K562 (cell line): ENCODE measurements around the gene B3GALT4. TPM values are rescaled to one million over a fixed set of nuclear protein-coding genes. Genes with fewer than 3 reads are reported as not detected.

Experiments used
- CCAR2 ChIP-seq: fragments of 200-400 bp; formaldehyde crosslinking; IDR thresholded peaks from 2 replicates; pipeline ENCODE4 v1.6.1; 2017; ENCODE audit warnings: mild to moderate bottlenecking, low read depth, low read length
- CREB1 ChIP-seq, 2 experiments: sonication (generic) in 1 of 2; formaldehyde crosslinking in 1 of 2; IDR thresholded peaks; 2 replicates each; pipeline versions ENCODE4 v1.6.1 to v1.8.0; 2012 to 2022; ENCODE audit warnings: inconsistent platforms in 1 of 2, mild to moderate bottlenecking in 1 of 2, missing genetic modification reagents in 1 of 2, moderate library complexity in 1 of 2
- ELF1 ChIP-seq: fragments of 200-800 bp; sonication (Bioruptor generic); IDR thresholded peaks from 2 replicates; pipeline ENCODE4 v1.6.1; 2016; ENCODE audit warnings: missing genetic modification characterization, missing compliant biosample characterization
- GTF2A2 ChIP-seq: IDR thresholded peaks from 2 replicates; pipeline ENCODE4 v1.6.1; 2016; ENCODE audit warnings: mild to moderate bottlenecking, missing genetic modification characterization, missing compliant biosample characterization
- KDM1A ChIP-seq, 2 experiments: fragments of 450-650 bp; IDR thresholded peaks; 2 replicates each; pipeline ENCODE4 v1.6.1; 2016; ENCODE audit warnings: mild to moderate bottlenecking in 2 of 2
- MYBL2 ChIP-seq, 2 experiments: fragments of 450-650 bp in 1 of 2; sonication (generic) in 1 of 2; formaldehyde crosslinking in 1 of 2; IDR thresholded peaks; 2 replicates each; pipeline versions ENCODE4 v1.6.1 to v1.8.1; 2017 to 2022; ENCODE audit warnings: borderline replicate concordance in 1 of 2, inconsistent platforms in 1 of 2, low read depth in 1 of 2, mild to moderate bottlenecking in 1 of 2, missing genetic modification reagents in 1 of 2, moderate library complexity in 1 of 2
- NCOA1 ChIP-seq: fragments of 450-650 bp; IDR thresholded peaks from 2 replicates; pipeline ENCODE4 v1.6.1; 2016; ENCODE audit warnings: low read depth
- NCOA6 ChIP-seq: fragments of 450-650 bp; IDR thresholded peaks from 2 replicates; pipeline ENCODE4 v1.6.1; 2017; ENCODE audit warnings: mild to moderate bottlenecking
- PHF8 ChIP-seq: fragments of 200-600 bp; sonication (generic); IDR thresholded peaks from 2 replicates; pipeline ENCODE4 v1.6.1; 2012; ENCODE audit warnings: mixed run types, mild to moderate bottlenecking, inconsistent platforms, low read length, moderate library complexity, borderline replicate concordance
- POLR3A ChIP-seq: IDR thresholded peaks from 2 replicates; pipeline ENCODE4 v1.6.1; 2011; ENCODE audit warnings: borderline replicate concordance, mild to moderate bottlenecking, moderate library complexity; ENCODE audit not compliant: insufficient read length, insufficient read depth; ENCODE audit errors: extremely low read depth
- PPARD ChIP-seq: fragments of 250-450 bp; sonication (Bioruptor Pico); IDR thresholded peaks from 2 replicates; pipeline ENCODE4 v1.8.0; 2022; ENCODE audit warnings: inconsistent platforms, mild to moderate bottlenecking, moderate library complexity
- PRPF4 ChIP-seq: fragments of 200-400 bp; formaldehyde crosslinking; IDR thresholded peaks from one replicate; pipeline ENCODE4 v1.6.1; 2017; ENCODE audit warnings: low read length, low read depth, mild to moderate bottlenecking; ENCODE audit not compliant: insufficient read depth, poor library complexity, severe bottlenecking
- RBM39 ChIP-seq: fragments of 200-400 bp; formaldehyde crosslinking; optimal IDR thresholded peaks from 2 replicates; pipeline ENCODE3; 2018; ENCODE audit warnings: low read depth, low read length
- RFX1 ChIP-seq: fragments of 450-650 bp; IDR thresholded peaks from 2 replicates; pipeline ENCODE4 v1.6.1; 2016; ENCODE audit warnings: mild to moderate bottlenecking, moderate library complexity
- SIRT6 ChIP-seq: IDR thresholded peaks from one replicate; pipeline ENCODE4 v1.6.1; 2012; ENCODE audit warnings: low read depth, mild to moderate bottlenecking, control low read depth, inconsistent platforms, low read length, moderate library complexity
- ZNF124 ChIP-seq: sonication (generic); formaldehyde crosslinking; IDR thresholded peaks from 2 replicates; pipeline ENCODE4 v1.8.1; 2022; ENCODE audit warnings: missing genetic modification reagents
- ZNF184 ChIP-seq: sonication (generic); formaldehyde crosslinking; IDR thresholded peaks from 2 replicates; pipeline ENCODE4 v1.5.0; 2020; ENCODE audit warnings: missing genetic modification reagents
- ZNF197 ChIP-seq: fragments of 200-800 bp; sonication (Bioruptor generic); IDR thresholded peaks from 2 replicates; pipeline ENCODE4 v1.6.1; 2016; ENCODE audit warnings: low read depth, missing genetic modification characterization, missing compliant biosample characterization
- ZNF347 ChIP-seq: fragments of 450-650 bp; formaldehyde crosslinking; IDR thresholded peaks from 2 replicates; pipeline ENCODE4 v1.4.0; 2020; ENCODE audit warnings: low read depth, mild to moderate bottlenecking, moderate library complexity
- polyA plus RNA-seq, 8 experiments: library from polyadenylated mRNA; depleted of rRNA in 4 of 8; stranded (reverse) in 5 of 8; unstranded in 3 of 8; fragments of >200 nt; fragmentation: Nextera tagmentation in 2 of 8; fragmentation: Illumina TruSeq in 1 of 8; extraction: Ambion mirVana in 2 of 8; extraction: Trizol in 1 of 8; gene quantifications; 2 replicates each; pipeline versions ENCODE4 v1.2.1 to v1.2.3, GENCODE V29; 2011 to 2014; ENCODE audit warnings: inconsistent platforms in 1 of 8, missing spikeins in 1 of 8
- total RNA-seq, 7 experiments: library from RNA; depleted of rRNA in 6 of 7; stranded (reverse); fragments of >200 nt in 6 of 7; fragmentation: Illumina TruSeq in 2 of 7; extraction: Trizol in 2 of 7; gene quantifications; 2 replicates each; pipeline versions ENCODE4 v1.2.1 to v1.2.3, GENCODE V29; 2011 to 2021; ENCODE audit warnings: low replicate concordance in 1 of 7
- TF ChIP-seq, protein P1 (sequence below): sonication (generic); formaldehyde crosslinking; IDR thresholded peaks from 2 replicates; pipeline ENCODE4 v1.8.0; 2023; ENCODE audit warnings: mild to moderate bottlenecking, missing genetic modification reagents
- TF ChIP-seq, protein P2 (sequence below): fragments of 450-650 bp; formaldehyde crosslinking; IDR thresholded peaks from 2 replicates; pipeline ENCODE4 v1.4.0; 2020; ENCODE audit warnings: mild to moderate bottlenecking, moderate library complexity
- TF ChIP-seq, protein P3 (sequence below): sonication (generic); formaldehyde crosslinking; IDR thresholded peaks from 2 replicates; pipeline ENCODE4 v1.9.0; 2022; ENCODE audit warnings: mild to moderate bottlenecking, missing genetic modification reagents

The B3GALT4 gene
- total and polyA plus RNA-seq, 9 of the 15 experiments (the other 6 are each of a cell fraction or from before 2014, with no cell fraction given) = 0.11 to 1.3 (median 0.53) TPM; not detected in 1

DNA sequence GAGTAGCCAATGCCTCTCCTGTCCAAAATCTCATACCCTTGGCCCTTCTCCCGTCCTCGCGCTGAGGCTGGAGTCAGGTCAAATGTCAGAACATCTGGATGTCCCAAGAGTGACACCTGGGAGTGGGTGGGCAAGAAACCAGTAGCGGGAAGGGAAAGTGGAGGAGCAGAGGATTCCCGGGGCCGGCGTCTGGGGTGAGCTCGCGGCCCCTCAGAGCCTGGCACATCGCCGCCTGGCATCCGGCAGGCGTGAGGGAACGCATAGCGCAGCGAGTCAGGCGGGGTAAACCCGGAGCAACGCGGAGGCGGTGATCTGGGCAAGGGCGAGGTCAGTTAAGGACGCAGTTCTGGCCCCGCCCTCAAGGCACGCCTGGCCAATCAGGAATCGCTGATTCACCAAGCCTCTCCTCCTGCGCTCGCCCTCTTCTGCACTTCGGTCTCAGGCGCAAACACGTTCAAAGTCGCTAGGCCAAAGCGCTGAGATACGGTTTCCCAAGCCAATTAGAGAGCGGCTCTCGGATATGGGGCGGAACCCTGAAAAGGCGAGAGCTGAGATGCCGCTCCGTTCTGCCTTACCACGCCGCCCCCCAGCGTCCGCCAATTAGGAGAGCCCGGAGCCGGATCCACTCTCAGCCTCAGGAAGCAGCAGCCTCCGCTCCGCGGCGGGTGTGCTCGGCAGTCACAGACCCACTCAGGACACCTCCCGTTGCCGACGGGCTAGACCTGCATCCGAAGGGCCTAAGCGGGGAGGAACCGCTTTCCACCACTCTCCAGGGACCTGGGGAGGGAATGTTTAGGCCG is 27.8 kb upstream of the B3GALT4 start (continued):
- TF ChIP-seq PRPF4 = no peak
- peak; percentile 70 for TF ChIP-seq CREB1 (IDR thresholded peaks at IDR 0.05)
- TF ChIP-seq CREB1 (CRISPR knock-in tag; IDR thresholded peaks at IDR 0.05) = 0 out of 2 replicates have a peak, but pooled peaks have one; percentile 58
- no peak for TF ChIP-seq CCAR2
- no peak for TF ChIP-seq POLR3A
- TF ChIP-seq PPARD (CRISPR knock-in tag) = no peak
- no peak for TF ChIP-seq ZNF197 (CRISPR knock-in tag)
- TF ChIP-seq, protein P1, sequence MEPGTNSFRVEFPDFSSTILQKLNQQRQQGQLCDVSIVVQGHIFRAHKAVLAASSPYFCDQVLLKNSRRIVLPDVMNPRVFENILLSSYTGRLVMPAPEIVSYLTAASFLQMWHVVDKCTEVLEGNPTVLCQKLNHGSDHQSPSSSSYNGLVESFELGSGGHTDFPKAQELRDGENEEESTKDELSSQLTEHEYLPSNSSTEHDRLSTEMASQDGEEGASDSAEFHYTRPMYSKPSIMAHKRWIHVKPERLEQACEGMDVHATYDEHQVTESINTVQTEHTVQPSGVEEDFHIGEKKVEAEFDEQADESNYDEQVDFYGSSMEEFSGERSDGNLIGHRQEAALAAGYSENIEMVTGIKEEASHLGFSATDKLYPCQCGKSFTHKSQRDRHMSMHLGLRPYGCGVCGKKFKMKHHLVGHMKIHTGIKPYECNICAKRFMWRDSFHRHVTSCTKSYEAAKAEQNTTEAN = no peak
- TF ChIP-seq, protein P2, sequence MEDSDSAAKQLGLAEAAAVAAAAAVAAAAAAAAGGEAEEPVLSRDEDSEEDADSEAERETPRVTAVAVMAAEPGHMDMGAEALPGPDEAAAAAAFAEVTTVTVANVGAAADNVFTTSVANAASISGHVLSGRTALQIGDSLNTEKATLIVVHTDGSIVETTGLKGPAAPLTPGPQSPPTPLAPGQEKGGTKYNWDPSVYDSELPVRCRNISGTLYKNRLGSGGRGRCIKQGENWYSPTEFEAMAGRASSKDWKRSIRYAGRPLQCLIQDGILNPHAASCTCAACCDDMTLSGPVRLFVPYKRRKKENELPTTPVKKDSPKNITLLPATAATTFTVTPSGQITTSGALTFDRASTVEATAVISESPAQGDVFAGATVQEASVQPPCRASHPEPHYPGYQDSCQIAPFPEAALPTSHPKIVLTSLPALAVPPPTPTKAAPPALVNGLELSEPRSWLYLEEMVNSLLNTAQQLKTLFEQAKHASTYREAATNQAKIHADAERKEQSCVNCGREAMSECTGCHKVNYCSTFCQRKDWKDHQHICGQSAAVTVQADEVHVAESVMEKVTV (CRISPR knock-in tag) = no peak
- TF ChIP-seq MYBL2 (IDR thresholded peaks at IDR 0.05; ENCODE audit: low read depth) = no peak
- TF ChIP-seq MYBL2 (CRISPR knock-in tag; IDR thresholded peaks at IDR 0.05; ENCODE audit: borderline replicate concordance) = no peak
- no peak; the same call in 1 of the 2 replicates for TF ChIP-seq RFX1
- no peak for TF ChIP-seq SIRT6
- TF ChIP-seq NCOA1 = peak; percentile 85
- peak; percentile 96 for TF ChIP-seq PHF8
- no peak for TF ChIP-seq GTF2A2 (tag)
- TF ChIP-seq ZNF184 (CRISPR knock-in tag) = no peak
- no peak for TF ChIP-seq ZNF124 (CRISPR knock-in tag)
- no peak for TF ChIP-seq ZNF347 (CRISPR knock-in tag)
- TF ChIP-seq RBM39 = no peak
- TF ChIP-seq NCOA6 = no peak
- peak in 1 of 2 experiments; percentile 24; a peak in 1 of 4 replicates for TF ChIP-seq KDM1A (IDR thresholded peaks at IDR 0.05)
- TF ChIP-seq ELF1 (tag) = no peak
- TF ChIP-seq, protein P3, sequence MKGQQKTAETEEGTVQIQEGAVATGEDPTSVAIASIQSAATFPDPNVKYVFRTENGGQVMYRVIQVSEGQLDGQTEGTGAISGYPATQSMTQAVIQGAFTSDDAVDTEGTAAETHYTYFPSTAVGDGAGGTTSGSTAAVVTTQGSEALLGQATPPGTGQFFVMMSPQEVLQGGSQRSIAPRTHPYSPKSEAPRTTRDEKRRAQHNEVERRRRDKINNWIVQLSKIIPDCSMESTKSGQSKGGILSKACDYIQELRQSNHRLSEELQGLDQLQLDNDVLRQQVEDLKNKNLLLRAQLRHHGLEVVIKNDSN (CRISPR knock-in tag) = peak; percentile 64
